ENCODE measurements around the gene APOD. TPM values are rescaled to one million over a fixed set of nuclear protein-coding genes. Genes with fewer than 3 reads are reported as not detected.
"Not testable (repeated sequence)": the region's sequence is repeated elsewhere in the genome, so short reads cannot be mapped to it uniquely, and the experiment has no call there.

The APOD gene
- total RNA-seq (ENCODE audit: low replicate concordance), result 0.57 and 1.6 TPM in 2 replicates
- long read RNA-seq, partial matches to known transcripts, result 0 of 2 reads
- long read RNA-seq, other reads (novel, unspliced or antisense), result 0 of 2 reads

DNA sequence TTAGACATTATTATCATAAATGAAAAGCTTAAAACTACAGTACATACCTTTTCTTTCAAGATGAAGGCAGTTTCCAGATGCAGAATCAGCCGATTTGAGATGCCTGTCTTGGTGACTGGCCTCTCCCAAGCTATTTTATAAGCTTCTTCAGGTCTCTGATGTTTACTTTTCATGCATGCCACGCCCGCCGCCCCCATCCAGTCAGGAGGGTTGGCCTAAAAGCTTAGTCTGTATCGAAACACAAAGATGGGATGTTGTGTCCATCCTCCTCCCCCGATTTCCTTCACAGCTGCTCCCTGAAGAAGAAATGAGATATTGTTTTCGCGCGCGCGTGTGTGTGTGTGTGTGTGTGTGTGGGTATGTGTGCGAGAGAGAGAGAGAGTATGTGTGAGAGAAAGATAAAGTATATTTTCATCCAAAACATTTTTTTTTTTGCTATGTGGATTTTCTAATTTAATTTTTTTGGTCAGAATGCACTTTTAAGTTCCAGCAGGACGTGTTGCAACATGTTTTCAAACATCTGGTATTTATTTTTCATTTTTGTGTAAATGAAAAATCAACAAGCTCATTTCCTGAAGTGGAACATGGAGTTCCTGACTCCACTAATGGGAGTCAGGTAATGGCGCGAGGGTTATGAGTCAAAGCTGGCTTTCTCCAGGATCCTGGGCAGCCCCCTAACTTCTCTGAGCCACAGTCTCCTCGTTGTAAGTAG, at the start of gene APOD:
Gene APOD (minus strand): TSS at position 110 of the 712 bp plus-strand sequence. CDS start 4,479 bp downstream, outside the sequence.
- Mint-ChIP-seq H3K27me3 (no peaks in the 10 kb centered on the region), H3K4me3 (peak within 1 kb of the TSS; percentile 58), H3K4me1 (ENCODE audit: unreplicated experiment) (peaks cover 32% of the 10 kb centered on the region), H3K36me3 (no peaks in the 10 kb centered on the region), H3K9me3 (no peaks in the 10 kb centered on the region), H3K27ac (peak within 1 kb of the TSS; percentile 46)
- DNase-seq (ENCODE audit: extremely low spot score, unreplicated experiment), result no peak
- TF ChIP-seq, protein P1, sequence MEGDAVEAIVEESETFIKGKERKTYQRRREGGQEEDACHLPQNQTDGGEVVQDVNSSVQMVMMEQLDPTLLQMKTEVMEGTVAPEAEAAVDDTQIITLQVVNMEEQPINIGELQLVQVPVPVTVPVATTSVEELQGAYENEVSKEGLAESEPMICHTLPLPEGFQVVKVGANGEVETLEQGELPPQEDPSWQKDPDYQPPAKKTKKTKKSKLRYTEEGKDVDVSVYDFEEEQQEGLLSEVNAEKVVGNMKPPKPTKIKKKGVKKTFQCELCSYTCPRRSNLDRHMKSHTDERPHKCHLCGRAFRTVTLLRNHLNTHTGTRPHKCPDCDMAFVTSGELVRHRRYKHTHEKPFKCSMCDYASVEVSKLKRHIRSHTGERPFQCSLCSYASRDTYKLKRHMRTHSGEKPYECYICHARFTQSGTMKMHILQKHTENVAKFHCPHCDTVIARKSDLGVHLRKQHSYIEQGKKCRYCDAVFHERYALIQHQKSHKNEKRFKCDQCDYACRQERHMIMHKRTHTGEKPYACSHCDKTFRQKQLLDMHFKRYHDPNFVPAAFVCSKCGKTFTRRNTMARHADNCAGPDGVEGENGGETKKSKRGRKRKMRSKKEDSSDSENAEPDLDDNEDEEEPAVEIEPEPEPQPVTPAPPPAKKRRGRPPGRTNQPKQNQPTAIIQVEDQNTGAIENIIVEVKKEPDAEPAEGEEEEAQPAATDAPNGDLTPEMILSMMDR (conservative IDR thresholded peaks at IDR 0.05), result no peak

DNA sequence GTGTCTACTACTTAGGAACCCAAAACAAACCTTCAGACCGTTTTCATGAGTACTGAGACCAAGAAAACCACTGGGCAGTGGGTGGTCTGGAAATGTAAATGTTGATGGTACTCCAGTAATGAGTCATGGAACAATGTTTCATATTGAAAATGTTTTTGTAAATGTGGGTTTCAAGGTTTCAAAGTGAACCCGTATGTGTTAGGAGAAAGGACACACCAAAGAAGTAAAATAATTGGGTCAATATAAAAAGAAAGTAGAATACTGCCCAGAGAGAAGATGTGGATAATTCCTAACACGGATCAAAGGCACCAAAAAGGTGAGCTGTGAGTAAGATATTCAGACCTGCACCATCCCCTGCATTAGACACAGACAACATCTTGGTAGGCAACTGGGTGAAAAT, 49.6 kb upstream of the APOD start:
- H3K36me3 Mint-ChIP-seq; H3K9me3 Mint-ChIP-seq; H3K27me3 Mint-ChIP-seq; H3K4me1 Mint-ChIP-seq (ENCODE audit: unreplicated experiment); H3K27ac Mint-ChIP-seq; DNase-seq (ENCODE audit: extremely low spot score, unreplicated experiment): not testable (repeated sequence)
- H3K4me3 Mint-ChIP-seq, result peak overlapping the region; percentile 70

DNA sequence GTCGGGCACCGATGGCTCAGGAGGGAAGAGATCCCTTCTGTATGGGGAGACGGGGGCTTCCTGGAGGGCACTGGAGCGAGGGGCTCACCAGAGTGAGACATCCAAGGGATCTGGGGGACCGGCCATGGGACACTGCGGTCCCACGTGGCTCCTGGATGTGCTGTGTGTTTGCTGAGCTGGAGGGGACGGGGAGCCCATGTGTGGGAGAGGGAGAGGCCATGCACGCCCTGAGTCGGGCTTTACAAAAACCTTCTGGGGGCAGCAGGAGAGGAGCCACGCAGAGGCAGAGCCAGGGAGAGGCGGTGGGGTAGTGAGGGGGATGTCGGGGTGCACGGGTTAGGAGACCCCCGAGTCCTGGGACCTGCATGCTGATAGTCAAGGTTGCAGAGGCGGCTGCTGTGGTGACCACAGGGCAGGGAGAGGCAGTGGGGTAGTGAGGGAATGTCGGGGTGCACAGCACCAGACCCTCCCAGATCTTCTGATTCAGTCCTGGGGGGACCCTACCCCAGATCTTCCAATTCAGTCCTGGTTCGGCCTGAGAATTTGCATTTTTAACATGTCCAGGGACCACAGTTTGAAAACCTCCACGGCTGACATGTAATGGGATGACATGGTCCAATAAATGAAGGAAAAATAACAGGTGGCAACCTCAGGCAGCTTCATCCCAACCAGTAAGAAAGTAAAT, 48.9 kb upstream of the APOD start:
- peak overlapping the region; percentile 69 for H3K27ac Mint-ChIP-seq

DNA sequence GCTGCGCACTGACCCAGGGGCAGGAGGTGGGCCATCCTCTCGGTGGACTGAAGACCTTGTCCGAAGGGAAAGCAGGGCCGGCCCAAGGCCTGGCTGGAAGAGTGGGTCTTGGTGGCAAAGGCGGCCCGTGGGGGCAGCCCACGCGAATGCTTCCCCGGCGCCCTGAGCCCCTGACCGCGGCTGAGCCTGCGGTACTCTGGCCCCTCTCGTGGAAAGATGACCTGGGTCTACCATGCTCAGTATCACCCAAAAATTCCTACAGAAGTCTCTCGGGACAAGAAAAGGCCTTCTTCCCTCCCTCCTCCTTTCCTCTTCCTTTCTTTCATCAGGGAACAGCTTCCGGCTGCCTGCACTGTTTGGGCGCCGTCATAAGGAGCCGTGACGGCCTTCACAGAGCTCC, 48.3 kb upstream of the APOD start:
- not testable (repeated sequence) for H3K9me3 Mint-ChIP-seq; H3K27ac Mint-ChIP-seq; H3K4me3 Mint-ChIP-seq; DNase-seq (ENCODE audit: extremely low spot score, unreplicated experiment); H3K4me1 Mint-ChIP-seq (ENCODE audit: unreplicated experiment); H3K36me3 Mint-ChIP-seq
- H3K27me3 Mint-ChIP-seq, result peaks cover 12% of the 10 kb centered on the region

More for the DNA sequence above, 48.9 kb upstream of the APOD start:
- H3K4me1 Mint-ChIP-seq (ENCODE audit: unreplicated experiment); H3K36me3 Mint-ChIP-seq; H3K9me3 Mint-ChIP-seq; DNase-seq (ENCODE audit: extremely low spot score, unreplicated experiment); H3K27me3 Mint-ChIP-seq: not testable (repeated sequence)
- H3K4me3 Mint-ChIP-seq, result peak overlapping the region; percentile 66

DNA sequence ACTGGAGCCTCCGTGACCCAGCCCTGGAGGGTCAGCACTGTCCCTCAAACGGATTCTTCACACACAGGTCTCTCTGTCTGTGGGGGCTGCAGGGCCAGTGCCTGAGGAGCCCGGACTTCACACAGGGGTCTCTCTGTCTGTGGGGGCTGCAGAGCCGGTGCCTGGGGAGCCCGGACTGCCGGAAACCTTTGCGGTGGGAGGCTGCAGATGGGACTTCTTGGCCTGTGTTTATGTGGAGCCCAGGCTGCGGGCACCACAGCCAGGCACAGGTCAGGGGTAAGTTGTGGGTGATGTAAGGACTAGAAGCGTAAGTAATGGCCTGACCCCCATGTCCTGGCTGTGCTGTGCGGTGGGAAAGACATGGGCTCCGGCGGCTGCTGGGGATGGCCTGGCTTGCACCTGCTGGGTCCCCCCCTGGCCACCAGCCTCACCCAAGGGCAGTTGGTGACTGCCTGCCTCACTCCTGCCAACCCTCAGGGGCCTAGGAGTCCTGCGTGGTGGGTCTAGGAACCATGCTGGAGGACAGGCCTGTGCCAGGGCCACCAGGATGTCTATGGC, 47.3 kb upstream of the APOD start:
- H3K27ac Mint-ChIP-seq; H3K36me3 Mint-ChIP-seq; DNase-seq (ENCODE audit: extremely low spot score, unreplicated experiment); H3K9me3 Mint-ChIP-seq; H3K4me1 Mint-ChIP-seq (ENCODE audit: unreplicated experiment); H3K4me3 Mint-ChIP-seq: not testable (repeated sequence)
- peaks cover 14% of the 10 kb centered on the region for H3K27me3 Mint-ChIP-seq

DNA sequence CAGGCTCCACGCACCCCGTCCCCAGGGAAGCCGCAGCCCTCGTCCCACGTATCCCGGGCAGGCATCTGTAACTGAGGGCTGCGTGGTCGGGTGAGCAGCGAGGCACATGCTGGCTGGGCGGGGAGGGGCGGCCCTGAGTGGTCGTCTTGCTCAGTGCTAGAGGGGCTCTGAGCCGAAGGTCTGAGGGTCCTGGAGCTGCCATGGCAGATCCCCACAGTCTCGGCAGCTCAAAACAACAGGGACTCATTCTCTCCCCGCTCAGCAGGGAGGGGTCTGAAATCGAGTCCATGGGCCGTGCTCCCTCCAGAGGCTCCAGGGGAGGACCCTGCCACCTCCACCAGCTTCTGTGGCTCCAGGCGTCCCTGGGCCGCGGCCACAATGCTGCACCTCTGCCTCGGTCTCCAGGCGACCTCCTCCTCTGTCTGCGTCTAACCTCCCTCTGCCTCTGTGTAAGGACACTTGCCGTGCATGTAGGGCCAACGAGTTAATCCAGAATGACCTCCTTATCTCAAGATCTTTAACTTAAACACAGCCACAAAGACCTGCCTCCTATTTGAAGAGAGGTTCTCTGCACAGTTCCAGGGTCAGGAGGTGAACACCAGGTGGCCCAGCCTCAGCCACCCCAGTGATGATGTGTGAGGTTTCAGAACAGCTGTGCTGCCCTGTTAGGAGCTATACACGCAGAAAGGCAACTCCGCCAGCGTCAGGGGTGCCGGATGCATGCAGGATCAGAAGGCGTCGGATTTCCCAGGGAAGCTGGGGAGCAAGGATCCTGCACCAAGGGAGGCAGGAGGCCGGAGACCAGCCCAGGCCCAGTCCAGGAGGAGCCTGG, 46.6 kb upstream of the APOD start:
- not testable (repeated sequence) for H3K4me1 Mint-ChIP-seq (ENCODE audit: unreplicated experiment); H3K36me3 Mint-ChIP-seq

DNA sequence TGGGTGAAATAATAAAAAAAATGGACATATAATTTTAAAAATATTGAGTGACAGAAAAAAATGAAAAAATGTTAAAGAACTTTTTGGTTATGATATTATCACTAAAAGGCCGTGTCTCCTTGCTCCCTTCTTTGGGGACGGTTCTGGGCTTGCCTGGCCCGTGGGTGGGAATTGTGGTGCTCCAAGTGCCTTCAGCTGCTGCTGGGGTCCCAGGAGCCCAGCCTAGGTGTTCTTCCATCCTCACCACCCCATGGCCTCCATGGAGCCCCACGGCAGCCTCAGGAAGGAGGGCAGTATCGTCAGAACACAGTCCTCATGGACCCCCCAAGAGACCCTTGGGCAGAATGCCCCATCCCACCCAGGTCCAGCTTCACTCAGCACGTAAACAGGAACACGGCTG, 45.9 kb upstream of the APOD start:
- not testable (repeated sequence) for H3K36me3 Mint-ChIP-seq; H3K9me3 Mint-ChIP-seq; DNase-seq (ENCODE audit: extremely low spot score, unreplicated experiment); H3K4me1 Mint-ChIP-seq (ENCODE audit: unreplicated experiment); H3K4me3 Mint-ChIP-seq; H3K27ac Mint-ChIP-seq
- H3K27me3 Mint-ChIP-seq, result peaks cover 14% of the 10 kb centered on the region

More for the DNA sequence above, 46.6 kb upstream of the APOD start:
- peaks cover 14% of the 10 kb centered on the region for H3K27me3 Mint-ChIP-seq
- not testable (repeated sequence) for DNase-seq (ENCODE audit: extremely low spot score, unreplicated experiment); H3K4me3 Mint-ChIP-seq; H3K9me3 Mint-ChIP-seq; H3K27ac Mint-ChIP-seq

DNA sequence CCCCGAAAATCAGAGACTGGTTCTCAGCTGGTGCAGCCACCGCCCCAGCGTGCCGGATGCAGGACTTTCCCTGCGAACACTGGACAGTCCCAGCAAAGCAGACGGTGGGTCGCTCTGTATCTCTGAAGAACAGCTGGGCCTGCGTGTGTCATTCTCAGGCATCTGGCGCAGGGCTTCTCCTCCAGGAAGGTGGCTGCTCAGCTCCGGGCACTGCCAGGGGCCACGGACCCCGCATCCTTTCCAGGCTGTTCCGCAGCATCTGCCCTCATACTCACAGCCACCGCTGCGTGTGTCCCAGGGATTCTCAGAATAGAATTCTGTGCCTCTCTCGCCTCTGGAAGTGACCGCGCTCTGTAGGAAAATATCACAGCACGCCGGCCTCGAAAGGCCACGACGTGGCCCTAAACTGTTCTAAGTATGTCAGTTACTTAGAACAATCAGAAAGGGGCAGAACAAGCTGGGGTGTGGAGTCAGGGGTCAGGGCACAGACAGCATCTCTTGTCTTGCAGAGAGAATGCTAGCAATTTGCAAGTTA, 44.7 kb upstream of the APOD start:
- not testable (repeated sequence) for H3K9me3 Mint-ChIP-seq; H3K4me1 Mint-ChIP-seq (ENCODE audit: unreplicated experiment); H3K27ac Mint-ChIP-seq; H3K36me3 Mint-ChIP-seq; DNase-seq (ENCODE audit: extremely low spot score, unreplicated experiment); H3K4me3 Mint-ChIP-seq
- H3K27me3 Mint-ChIP-seq, result peaks cover 14% of the 10 kb centered on the region

DNA sequence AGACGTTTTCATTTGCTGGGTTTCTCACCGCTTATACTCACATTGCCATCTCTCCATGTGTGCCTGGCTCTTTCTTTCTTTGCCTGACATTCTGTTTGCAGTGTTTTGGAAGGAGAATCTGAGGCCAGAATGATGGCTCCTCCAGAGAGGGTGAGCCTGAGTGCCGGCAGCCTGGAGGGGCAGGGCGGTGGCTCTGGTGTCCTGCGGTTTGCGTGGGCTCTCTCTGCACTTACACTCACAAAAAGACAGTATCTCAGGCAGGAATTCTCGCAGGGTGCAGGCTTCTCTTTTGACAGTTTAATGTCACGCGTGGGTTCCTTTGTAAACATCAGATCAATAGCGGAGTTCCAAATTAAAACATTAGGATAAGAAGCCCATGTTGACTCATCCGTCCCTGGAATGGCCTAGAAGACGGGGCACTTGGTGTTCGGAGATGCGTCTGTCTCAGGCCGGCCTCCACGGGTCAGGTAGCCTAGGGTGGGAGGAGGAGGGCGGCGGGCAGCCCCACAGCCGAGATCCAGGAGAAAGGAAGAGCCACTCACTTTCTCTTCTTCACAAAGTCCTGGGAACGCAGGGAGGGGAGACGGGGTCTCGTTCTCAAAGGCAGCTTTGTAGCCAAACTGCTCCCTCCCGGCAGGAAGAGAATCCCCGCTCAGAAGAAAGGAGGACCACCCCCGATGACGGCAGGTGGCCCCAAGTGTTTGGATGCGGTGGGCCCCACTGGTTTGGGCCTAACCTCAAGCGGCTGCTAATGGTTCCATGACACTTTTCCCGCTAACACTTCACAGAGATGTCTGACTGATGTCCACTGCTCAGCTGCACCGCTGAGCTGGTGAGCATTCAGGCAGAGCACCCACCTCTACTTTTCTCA, 44.0 kb upstream of the APOD start:
- DNase-seq (ENCODE audit: extremely low spot score, unreplicated experiment); H3K36me3 Mint-ChIP-seq; H3K4me3 Mint-ChIP-seq; H3K4me1 Mint-ChIP-seq (ENCODE audit: unreplicated experiment); H3K9me3 Mint-ChIP-seq; H3K27ac Mint-ChIP-seq: not testable (repeated sequence)
- peaks cover 14% of the 10 kb centered on the region for H3K27me3 Mint-ChIP-seq

DNA sequence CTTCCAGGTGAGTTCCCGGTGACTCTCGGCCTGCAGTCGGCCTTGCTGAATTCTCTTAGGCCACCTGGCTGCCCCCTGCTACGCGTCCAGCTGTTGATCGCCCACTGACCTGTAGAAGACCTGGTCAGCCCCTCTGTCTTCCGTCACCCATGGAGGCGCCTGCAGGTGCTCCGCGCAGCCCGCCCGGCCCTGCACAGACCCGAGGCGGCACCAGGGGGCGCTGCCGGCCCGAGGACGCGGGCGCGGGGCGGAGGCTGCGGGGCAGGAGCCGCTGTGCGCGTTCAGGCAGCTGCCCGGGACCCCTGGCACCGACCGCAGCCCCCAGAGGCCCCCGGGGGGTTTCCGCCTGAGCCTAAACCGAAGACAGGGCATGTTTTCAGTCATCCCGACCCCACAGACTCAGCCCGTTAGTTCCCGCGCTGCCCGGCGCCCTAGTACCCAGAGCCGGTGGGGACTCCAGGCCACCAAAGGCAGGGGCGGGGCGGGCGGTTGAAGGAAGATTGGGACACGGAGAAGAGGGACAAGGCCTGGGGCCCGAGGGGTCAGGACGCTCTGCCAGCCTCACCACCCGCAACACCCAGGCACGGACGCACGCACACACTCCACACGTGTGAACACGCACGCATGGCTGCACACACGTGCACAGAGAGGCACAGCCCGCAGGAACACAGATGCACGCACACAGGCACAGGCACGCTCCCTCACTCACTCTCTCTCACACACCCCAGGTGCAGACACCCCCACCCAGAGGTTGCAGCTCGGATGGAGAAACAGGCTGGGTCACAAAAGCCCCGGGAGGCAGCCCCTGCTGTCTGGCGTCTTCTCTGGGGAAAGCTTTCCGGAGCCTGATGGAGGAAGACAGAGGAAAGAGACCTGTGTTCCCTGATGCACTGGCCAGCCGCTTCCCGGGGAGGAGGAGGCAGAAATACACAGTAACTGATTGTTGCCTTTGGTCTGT, 41.1 kb upstream of the APOD start:
- H3K36me3 Mint-ChIP-seq; H3K27ac Mint-ChIP-seq; DNase-seq (ENCODE audit: extremely low spot score, unreplicated experiment); H3K4me1 Mint-ChIP-seq (ENCODE audit: unreplicated experiment); H3K9me3 Mint-ChIP-seq: not testable (repeated sequence)
- Mint-ChIP-seq H3K4me3 (peak overlapping the region; percentile 64), H3K27me3 (peaks cover 14% of the 10 kb centered on the region)

All from type B pancreatic cell (in vitro differentiated cells).